GM21723 (cell line): ENCODE measurements around the gene CAPN9.
"Not testable (repeated sequence)": the region's sequence is repeated elsewhere in the genome, so short reads cannot be mapped to it uniquely, and the experiment has no call there.

Experiments
- ATAC-seq: cut with Tn5 transposase; IDR thresholded peaks from one replicate; pipeline ENCODE4 v1.9.1; 2021; ENCODE audit warnings: mild to moderate bottlenecking, moderate library complexity; ENCODE audit not compliant: unreplicated experiment

The CAPN9 gene

DNA sequence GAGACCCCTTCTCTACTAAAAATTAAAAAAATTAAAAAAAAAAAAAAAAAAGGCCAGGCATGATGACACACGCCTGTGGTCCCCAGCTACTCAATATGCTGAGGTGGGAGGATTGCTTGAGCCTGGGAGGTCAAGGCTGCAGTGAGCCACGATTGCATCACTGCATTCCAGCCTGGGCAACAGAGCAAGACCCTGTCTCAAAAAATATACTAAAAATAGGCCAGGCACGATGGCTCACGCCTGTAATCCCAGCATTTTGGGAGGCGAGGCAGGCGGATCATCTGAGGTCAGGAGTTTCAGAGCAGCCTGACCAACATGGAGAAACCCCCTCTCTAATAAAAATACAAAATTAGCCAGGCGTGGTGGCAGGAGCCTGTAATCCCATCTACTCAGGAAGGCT lies 98.0 kb downstream of the CAPN9 start:
- ATAC-seq, result not testable (repeated sequence)

DNA sequence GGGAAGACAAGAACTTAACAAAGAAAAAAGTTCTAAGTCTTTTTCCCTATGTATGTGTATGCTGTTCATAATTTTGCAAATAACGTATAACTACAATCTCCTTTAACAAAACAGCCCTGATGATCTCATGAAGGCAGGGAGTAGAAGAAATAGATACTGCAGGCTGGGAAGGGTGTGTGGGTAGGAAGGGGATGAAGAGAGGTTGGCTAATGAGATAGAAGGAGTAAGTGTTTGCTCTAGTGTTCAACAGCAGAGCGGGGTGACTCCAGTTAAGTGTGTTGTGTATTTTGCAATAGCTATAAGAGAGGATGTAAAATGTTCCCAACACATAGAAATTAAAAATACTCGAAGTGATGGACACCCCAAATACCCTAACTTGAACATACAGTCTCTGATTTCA lies 101.0 kb downstream of the CAPN9 start:
- no peak for ATAC-seq

DNA sequence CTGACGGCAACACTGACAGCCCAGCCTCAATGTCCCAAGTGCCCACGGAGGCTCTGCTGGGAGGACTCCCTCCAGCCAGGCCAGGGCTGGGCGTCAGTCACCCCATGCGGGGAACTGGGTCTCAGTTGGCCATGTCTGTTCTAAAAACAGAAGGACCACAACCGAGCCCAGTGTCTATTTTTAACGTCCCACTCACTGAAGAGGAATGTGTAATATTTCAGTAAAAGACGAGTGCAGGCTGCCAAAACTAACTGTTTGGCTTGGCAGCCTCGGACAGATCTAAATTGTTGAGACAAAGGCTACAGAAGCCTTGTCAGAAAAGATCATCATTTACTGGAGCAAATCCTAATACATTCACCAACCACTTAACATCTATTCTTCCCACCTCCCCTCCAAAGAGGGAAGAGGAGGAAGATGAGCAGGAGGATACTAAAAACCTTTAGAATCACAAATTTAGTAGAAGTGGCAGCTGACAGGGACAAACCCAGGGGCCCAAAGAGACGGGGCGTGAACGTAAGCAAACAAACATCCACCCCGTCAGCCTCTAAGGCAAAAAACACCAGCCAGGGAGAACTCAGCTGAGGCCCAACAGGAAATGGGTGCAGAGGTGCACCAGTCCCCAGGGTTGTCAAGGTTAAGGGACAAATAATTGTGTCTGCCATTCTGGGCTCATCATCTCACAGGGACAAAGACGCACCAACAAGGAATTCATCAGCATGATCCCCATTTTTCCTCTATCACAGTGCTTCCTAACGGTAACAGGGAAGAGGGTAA lies 102.5 kb downstream of the CAPN9 start:
- no peak for ATAC-seq

DNA sequence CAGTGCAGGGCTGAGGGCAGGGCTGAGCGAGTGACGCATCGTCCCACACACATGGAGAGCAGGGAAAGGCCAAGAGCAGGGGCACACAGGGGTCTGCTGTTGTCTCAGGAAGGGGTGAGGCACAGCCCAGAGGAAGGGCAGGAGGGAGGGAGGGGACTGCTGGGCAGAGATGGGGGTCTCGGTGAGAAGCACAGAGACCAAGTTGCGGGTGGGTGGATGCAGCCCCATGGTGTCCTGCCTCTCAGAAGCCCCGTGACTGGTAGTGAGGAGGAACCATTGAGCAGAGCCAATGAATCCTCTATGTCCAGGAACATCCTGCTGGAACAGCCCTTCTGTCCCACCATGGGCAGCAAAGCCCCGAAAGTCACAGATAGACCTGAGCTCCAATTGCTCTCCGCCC lies 103.4 kb downstream of the CAPN9 start:
- ATAC-seq, result no peak

DNA sequence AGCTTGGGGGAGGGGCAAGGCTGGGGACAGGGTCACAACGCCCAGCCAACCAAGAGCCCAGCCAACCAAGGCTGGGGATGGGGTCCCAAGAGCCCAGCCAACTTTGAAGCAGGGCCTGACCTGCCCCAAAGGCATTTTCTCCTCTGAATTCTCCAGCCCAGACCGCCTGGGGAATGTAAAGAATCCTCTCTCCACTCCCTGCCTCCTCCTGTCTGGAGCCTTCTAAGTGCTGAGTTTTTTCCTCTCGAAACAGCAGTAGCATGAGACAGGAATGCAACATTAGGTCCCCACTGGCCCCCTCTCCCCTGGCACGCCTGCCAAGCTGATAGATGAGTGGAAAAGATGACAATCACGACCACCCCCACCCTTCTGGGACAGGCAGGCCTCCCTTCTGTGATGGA lies 104.1 kb downstream of the CAPN9 start:
- no peak for ATAC-seq
